ENCODE data around the gene VAV2.

DNA sequence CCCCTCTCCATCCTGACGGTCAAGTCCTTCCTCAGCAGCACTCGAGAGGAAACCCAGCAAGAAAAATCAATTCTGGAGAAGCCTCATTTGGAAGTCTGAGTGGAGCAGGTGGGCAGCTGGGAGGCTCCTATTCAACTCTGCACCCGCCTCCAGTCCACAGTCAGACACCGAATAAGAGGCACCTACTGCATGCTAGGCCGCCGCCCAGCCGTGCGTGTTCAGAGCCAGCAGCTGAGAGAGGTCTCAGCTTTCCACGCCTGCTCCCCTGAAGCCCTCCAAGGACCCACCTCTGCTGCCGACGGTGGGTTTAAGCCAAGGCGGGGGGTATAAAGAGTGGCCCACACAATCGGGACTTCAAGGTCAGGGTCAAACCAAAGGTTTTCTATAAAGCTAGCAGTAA is 41.9 kb downstream of the VAV2 start:
- TF ChIP-seq, protein P1, sequence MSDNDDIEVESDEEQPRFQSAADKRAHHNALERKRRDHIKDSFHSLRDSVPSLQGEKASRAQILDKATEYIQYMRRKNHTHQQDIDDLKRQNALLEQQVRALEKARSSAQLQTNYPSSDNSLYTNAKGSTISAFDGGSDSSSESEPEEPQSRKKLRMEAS (CRISPR knock-in tag; IDR thresholded peaks at IDR 0.05), result no peak
- TF ChIP-seq PTTG1 (tag; IDR thresholded peaks at IDR 0.05; ENCODE audit: low read depth) (no peak), POLR2AphosphoS5 (IDR thresholded peaks at IDR 0.05; ENCODE audit: control insufficient read depth, insufficient read depth, low read depth, low read length) (no peak), POLR2A (conservative IDR thresholded peaks at IDR 0.05) (no peak), IRF2 (CRISPR knock-in tag; IDR thresholded peaks at IDR 0.05) (no peak), ETV5 (CRISPR knock-in tag; IDR thresholded peaks at IDR 0.05; ENCODE audit: low read depth) (no peak)
- TF ChIP-seq, protein P2, sequence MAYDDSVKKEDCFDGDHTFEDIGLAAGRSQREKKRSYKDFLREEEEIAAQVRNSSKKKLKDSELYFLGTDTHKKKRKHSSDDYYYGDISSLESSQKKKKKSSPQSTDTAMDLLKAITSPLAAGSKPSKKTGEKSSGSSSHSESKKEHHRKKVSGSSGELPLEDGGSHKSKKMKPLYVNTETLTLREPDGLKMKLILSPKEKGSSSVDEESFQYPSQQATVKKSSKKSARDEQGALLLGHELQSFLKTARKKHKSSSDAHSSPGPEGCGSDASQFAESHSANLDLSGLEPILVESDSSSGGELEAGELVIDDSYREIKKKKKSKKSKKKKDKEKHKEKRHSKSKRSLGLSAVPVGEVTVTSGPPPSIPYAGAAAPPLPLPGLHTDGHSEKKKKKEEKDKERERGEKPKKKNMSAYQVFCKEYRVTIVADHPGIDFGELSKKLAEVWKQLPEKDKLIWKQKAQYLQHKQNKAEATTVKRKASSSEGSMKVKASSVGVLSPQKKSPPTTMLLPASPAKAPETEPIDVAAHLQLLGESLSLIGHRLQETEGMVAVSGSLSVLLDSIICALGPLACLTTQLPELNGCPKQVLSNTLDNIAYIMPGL (CRISPR knock-in tag; IDR thresholded peaks at IDR 0.05), result no peak
- TF ChIP-seq, protein P3, sequence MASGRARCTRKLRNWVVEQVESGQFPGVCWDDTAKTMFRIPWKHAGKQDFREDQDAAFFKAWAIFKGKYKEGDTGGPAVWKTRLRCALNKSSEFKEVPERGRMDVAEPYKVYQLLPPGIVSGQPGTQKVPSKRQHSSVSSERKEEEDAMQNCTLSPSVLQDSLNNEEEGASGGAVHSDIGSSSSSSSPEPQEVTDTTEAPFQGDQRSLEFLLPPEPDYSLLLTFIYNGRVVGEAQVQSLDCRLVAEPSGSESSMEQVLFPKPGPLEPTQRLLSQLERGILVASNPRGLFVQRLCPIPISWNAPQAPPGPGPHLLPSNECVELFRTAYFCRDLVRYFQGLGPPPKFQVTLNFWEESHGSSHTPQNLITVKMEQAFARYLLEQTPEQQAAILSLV (tag; IDR thresholded peaks at IDR 0.05), result no peak
- TF ChIP-seq, protein P4, sequence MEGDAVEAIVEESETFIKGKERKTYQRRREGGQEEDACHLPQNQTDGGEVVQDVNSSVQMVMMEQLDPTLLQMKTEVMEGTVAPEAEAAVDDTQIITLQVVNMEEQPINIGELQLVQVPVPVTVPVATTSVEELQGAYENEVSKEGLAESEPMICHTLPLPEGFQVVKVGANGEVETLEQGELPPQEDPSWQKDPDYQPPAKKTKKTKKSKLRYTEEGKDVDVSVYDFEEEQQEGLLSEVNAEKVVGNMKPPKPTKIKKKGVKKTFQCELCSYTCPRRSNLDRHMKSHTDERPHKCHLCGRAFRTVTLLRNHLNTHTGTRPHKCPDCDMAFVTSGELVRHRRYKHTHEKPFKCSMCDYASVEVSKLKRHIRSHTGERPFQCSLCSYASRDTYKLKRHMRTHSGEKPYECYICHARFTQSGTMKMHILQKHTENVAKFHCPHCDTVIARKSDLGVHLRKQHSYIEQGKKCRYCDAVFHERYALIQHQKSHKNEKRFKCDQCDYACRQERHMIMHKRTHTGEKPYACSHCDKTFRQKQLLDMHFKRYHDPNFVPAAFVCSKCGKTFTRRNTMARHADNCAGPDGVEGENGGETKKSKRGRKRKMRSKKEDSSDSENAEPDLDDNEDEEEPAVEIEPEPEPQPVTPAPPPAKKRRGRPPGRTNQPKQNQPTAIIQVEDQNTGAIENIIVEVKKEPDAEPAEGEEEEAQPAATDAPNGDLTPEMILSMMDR (IDR thresholded peaks at IDR 0.05 in 2 of 3, conservative IDR thresholded peaks at IDR 0.05 in 1 of 3; ENCODE audit: insufficient read depth in 2 of 3, low read depth in 1 of 3, low read length in 3 of 3), result no peak

Measured in K562 (cell line).